Mucosa of rectum (tissue), 2 donors: ENCODE data around the gene VAPA.

Source experiments
- H3K27ac ChIP-seq, 2 donors: one replicate each; pipeline ENCODE4 v1.7.0; 2013; ENCODE audit warnings: inconsistent platforms in 2 of 2, low read depth in 2 of 2, low read length in 2 of 2
- H3K27me3 ChIP-seq, 2 donors: one replicate each; pipeline ENCODE4 v1.7.0; 2013; ENCODE audit warnings: low read length in 2 of 2; ENCODE audit not compliant: control insufficient read depth in 2 of 2, insufficient read depth in 2 of 2
- H3K36me3 ChIP-seq, 2 donors: one replicate each; pipeline ENCODE4 v1.7.0; 2013; ENCODE audit warnings: low read length in 2 of 2; ENCODE audit not compliant: control insufficient read depth in 2 of 2, insufficient read depth in 2 of 2
- H3K4me1 ChIP-seq, 2 donors: one replicate each; pipeline ENCODE4 v1.7.0; 2013; ENCODE audit warnings: low read length in 2 of 2, mild to moderate bottlenecking in 1 of 2; ENCODE audit not compliant: control insufficient read depth in 2 of 2, insufficient read depth in 2 of 2
- H3K4me3 ChIP-seq, 2 donors: one replicate each; pipeline ENCODE4 v1.7.0; 2013; ENCODE audit warnings: low read length in 2 of 2
- H3K9ac ChIP-seq, 2 donors: one replicate each; pipeline ENCODE4 v1.7.0; 2013; ENCODE audit warnings: low read length in 2 of 2, low read depth in 1 of 2, mild to moderate bottlenecking in 1 of 2
- H3K9me3 ChIP-seq, 2 donors: one replicate each; pipeline ENCODE4 v1.7.0; 2013; ENCODE audit warnings: low read length in 2 of 2; ENCODE audit not compliant: control insufficient read depth in 2 of 2
- donor health status: healthy.
- donor health status: Normal muscosa, but diverticular disease.

The VAPA gene

DNA sequence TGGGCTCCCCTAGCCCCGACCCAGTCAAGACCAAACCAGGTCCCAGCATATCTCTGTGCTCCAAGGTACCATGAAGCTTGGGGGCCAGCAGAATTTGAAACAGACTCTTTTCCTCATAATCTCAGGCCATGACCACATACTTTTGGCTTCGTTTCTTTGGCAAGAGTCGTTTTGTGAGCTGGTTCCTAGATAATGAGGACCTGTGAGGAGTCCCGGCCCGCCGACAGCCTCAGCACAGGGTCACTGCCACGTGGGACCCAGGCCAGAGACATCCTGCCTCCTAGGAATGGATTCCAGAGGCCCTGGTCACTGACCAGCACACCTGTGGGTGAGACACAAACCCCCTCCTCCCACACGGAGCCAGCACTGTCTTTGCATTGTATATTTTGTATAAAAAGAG, 73.5 kb downstream of the VAPA start:
- Histone ChIP-seq H3K4me3 (no peak overlapping the region), H3K27me3 (no peaks in the 10 kb centered on the region), H3K36me3 (no peaks in the 10 kb centered on the region), H3K4me1 (no peaks in the 10 kb centered on the region), H3K27ac (no peak overlapping the region), H3K9ac (no peak overlapping the region), H3K9me3 (no peaks in the 10 kb centered on the region)

DNA sequence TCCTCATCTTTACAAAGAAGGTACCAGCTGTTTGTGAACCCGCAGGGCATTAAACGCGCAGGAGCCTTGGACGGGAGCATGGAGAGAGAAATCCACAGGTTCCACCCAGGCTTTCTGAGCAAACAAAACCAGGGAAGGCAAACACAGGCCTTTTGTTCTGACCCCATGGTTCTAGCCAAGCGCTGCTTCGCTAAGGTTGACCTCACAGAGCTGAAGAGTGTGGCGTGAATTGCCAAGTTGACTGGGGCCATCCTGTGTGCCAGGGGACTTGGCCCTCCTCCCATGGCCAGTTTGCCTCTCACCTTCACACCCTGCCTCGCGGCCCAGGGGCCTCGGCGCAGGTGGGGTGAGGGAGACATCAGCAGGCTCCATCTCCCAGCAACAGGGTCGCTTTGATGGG, 74.1 kb downstream of the VAPA start:
- Histone ChIP-seq H3K4me3 (no peak overlapping the region), H3K36me3 (no peaks in the 10 kb centered on the region), H3K4me1 (no peaks in the 10 kb centered on the region), H3K27ac (no peak overlapping the region), H3K9ac (no peak overlapping the region), H3K27me3 (no peaks in the 10 kb centered on the region), H3K9me3 (no peaks in the 10 kb centered on the region)

- Histone ChIP-seq H3K27me3 (no peaks in the 10 kb centered on the region), H3K4me3 (no peak overlapping the region), H3K27ac (no peak overlapping the region), H3K4me1 (no peaks in the 10 kb centered on the region), H3K9me3 (no peaks in the 10 kb centered on the region), H3K36me3 (no peaks in the 10 kb centered on the region), H3K9ac (no peak overlapping the region)
These were observed 74.8 kb downstream of the VAPA start for GRCh38 chr18:9988665-9989064.

DNA sequence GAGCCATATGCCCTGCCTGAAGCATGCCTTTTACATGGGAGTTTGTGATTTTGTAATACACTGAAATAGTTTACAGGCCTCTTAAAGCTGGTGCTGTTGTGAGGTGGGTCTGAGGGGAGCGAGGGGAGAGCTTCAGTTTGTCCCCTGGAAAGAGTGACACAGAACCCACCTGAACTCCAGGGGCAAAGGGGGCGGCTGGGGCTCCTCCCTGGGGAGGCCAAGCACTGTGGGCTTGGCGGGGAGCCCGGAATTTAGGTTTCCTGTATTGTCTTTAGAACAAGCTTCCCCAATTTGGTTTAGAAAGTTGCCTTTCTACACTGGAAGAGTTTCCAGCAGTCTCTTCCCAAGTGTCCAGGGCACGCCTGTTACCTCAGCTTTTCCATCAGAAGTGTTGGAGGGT, 75.7 kb downstream of the VAPA start:
- H3K27ac ChIP-seq: no peak overlapping the region
- no peak overlapping the region for H3K9ac ChIP-seq

DNA sequence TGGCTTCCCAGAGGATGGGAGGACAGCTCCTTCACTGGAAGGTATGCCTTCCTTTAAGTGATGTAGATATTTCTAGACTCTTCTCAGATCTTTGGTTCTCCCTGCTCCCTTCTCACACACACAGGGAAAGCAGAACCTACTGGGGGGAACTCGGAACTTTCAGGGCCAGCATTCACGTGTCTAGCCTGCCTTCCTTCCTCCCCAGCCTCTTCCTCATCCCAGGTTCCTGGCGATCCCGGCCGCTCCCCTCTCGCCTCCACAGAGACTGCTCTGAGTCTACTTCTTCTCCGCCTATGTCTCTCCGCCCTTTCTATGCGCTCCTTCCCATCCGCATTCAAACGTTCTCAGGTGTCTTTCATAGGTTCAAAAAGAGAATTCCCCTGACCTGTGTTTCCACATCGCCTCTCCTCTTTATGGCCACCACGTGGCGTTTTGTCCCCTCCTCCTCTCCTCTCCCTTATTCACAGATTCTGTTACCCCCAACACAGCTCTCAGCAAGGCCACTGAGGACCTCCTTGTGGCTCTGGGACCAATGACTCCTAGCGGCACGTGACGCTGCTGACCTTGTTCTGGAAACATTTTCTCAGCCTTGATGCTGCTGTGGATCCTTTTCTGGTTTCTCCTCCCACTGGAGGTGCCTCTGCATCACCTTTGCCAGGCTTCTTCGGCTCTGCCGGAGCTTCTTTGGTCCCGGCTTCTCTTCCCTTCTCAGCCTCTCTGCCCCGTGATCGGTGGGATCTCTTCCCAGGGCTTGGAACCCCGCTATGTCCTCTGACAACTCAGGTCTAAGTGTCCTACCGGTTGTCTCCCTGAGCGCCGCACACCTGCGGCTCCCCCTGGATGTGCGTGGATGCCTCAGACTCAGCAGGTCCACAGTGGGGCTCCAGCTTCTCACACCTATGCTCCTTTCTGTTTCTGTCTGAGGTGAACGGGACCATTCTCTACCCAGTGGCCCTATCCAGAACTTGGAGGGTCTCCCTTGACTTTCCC, 77.5 kb downstream of the VAPA start:
- H3K36me3 ChIP-seq: no peaks in the 10 kb centered on the region
- H3K27ac ChIP-seq: no peak overlapping the region
- H3K4me3 ChIP-seq: no peak overlapping the region
- no peaks in the 10 kb centered on the region for H3K9me3 ChIP-seq
- no peak overlapping the region for H3K9ac ChIP-seq
- H3K4me1 ChIP-seq: no peaks in the 10 kb centered on the region
- no peaks in the 10 kb centered on the region for H3K27me3 ChIP-seq

More for the DNA sequence above, 75.7 kb downstream of the VAPA start:
- H3K27me3 ChIP-seq: no peaks in the 10 kb centered on the region
- H3K36me3 ChIP-seq: no peaks in the 10 kb centered on the region
- no peaks in the 10 kb centered on the region for H3K4me1 ChIP-seq
- H3K9me3 ChIP-seq: no peaks in the 10 kb centered on the region
- H3K4me3 ChIP-seq: no peak overlapping the region

DNA sequence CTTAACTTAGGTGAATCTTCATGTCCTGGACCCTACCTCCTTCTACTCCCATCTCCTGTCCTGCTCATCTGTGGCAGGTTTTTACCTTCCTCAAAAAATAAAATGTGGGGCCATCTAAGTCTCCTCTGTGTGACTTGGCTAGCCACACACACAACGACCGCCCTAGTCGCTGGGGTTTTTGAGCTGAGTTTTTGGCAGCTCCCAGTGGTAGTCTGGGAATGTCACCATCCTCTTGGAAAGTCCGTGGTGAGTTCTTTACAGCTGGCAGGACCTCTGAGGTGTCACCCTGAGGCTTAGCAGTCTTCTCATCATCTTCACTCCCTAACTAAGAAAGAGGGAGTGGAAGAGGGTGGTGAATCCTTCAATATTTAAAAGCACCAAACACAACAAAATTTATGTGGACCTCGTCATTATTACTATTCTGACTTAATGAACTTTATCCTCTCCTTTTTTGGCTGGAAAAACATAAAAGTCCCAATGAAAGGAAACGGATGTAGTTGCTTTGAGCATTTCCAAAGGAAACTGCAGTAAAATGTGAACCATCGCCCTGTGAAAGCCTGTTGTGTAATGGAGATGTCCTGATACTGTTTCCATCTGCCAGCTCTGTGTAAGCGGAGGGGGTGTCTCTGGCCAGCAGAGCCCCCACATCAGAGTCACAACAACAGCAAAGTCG, 78.6 kb downstream of the VAPA start:
- peak overlapping the region in 1 of 2 donors; percentile 47 for H3K27ac ChIP-seq

DNA sequence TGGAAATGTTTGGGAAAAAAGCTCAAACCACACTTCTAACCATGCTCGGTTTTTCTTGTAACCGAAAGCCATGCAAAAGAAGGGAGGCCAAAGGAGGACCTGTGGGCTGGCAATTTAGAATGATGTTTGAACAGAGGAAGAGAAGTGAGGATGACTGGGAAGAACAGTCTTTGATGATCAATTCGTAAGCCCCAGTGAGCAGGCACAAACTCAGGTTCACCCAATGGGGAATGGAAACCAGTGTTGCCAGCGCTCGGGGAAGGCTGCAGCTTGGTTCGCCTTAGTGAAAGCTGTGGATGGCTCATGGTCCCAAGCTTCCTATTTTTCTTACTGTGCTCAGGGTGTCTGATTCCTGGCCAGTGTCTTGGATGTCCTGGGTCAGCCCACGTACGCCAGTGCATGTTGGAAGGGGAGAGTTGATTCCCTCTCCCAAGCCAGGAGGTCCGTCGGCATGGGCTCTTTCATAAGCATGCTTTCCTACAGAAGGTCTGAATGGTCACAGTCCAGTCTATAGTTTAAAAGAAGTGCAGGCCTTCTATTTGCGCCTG, 79.2 kb downstream of the VAPA start:
- no peak overlapping the region for H3K9ac ChIP-seq
- H3K4me3 ChIP-seq: no peak overlapping the region
- no peaks in the 10 kb centered on the region for H3K36me3 ChIP-seq
- no peaks in the 10 kb centered on the region for H3K9me3 ChIP-seq
- H3K27me3 ChIP-seq: no peaks in the 10 kb centered on the region
- H3K4me1 ChIP-seq: no peaks in the 10 kb centered on the region
- peak overlapping the region in 1 of 2 donors; percentile 47 for H3K27ac ChIP-seq

More for the DNA sequence above, 78.6 kb downstream of the VAPA start:
- Histone ChIP-seq H3K36me3 (no peaks in the 10 kb centered on the region), H3K9ac (no peak overlapping the region), H3K27me3 (no peaks in the 10 kb centered on the region), H3K4me1 (no peaks in the 10 kb centered on the region), H3K4me3 (no peak overlapping the region), H3K9me3 (no peaks in the 10 kb centered on the region)

DNA sequence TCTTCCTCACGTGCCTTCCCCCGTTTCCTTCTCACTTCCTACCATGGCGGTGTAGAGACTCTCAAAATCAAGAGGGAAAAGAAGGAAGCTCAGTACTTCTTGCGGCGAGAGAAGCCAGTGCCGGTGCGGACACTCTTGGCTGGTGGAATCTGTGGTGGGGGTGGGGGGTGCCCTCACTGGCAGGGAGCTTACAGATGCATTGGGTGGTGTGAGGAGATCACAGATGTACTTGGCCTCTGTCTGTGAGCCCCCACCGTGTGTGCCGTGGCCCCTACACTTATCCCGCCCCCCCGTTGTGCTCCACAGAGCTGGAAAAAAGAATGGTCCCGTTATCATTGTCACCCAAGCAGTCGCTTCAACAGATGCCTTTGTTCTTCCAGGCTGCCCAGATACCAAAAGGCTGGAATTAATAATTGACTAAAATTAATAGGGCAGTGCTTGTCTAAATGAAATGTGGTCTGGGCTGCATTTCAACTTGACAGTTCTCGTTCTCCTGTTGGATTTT, 79.8 kb downstream of the VAPA start:
- no peak overlapping the region for H3K4me3 ChIP-seq
- H3K36me3 ChIP-seq: no peaks in the 10 kb centered on the region
- H3K9me3 ChIP-seq: no peaks in the 10 kb centered on the region
- no peak overlapping the region for H3K9ac ChIP-seq
- no peaks in the 10 kb centered on the region for H3K4me1 ChIP-seq
- no peaks in the 10 kb centered on the region for H3K27me3 ChIP-seq
- H3K27ac ChIP-seq: peak overlapping the region in 1 of 2 donors; percentile 10

GRCh38 chr18:9994026-9994570, 80.3 kb downstream of the VAPA start:
- Histone ChIP-seq H3K4me3 (no peak overlapping the region), H3K36me3 (no peaks in the 10 kb centered on the region), H3K4me1 (no peaks in the 10 kb centered on the region), H3K9ac (no peak overlapping the region), H3K27ac (no peak overlapping the region), H3K9me3 (no peaks in the 10 kb centered on the region), H3K27me3 (no peaks in the 10 kb centered on the region)
